GM23338 (cell line): ENCODE results near the gene ALKAL2. TPM values are rescaled to one million over a fixed set of nuclear protein-coding genes. Genes with fewer than 3 reads are reported as not detected.

Experiments used
- ATAC-seq: fragments of 200-7000 bp; cut with Tn5 transposase; 3 replicates; pipeline ENCODE4 v1.9.1; 2020
- DNase-seq: peaks from one replicate; pipeline ENCODE4 v3.0.0-alpha.2; 2015; ENCODE audit warnings: low spot score
- H2AFZ ChIP-seq: fragments of 200-600 bp; sonication (generic); 2 replicates; pipeline ENCODE4 v1.8.0; 2016; ENCODE audit warnings: antibody characterized with exemption, mild to moderate bottlenecking, moderate library complexity
- H3F3A ChIP-seq: fragments of 200-600 bp; sonication (generic); replicated peaks from 2 replicates; pipeline ENCODE4 v1.8.0; 2017; ENCODE audit warnings: antibody characterized with exemption, mixed run types, low read depth
- H3K27ac ChIP-seq: fragments of 200-600 bp; sonication (generic); 2 replicates; pipeline ENCODE4 v1.6.1; 2016; ENCODE audit warnings: low read depth
- H3K27me3 ChIP-seq: fragments of 200-600 bp; sonication (generic); 2 replicates; pipeline ENCODE4 v1.8.0; 2016; ENCODE audit warnings: mild to moderate bottlenecking, mixed run types, moderate library complexity; ENCODE audit not compliant: insufficient read depth
- H3K36me3 ChIP-seq: fragments of 200-600 bp; sonication (generic); 2 replicates; pipeline ENCODE4 v1.8.0; 2016; ENCODE audit warnings: mild to moderate bottlenecking; ENCODE audit not compliant: insufficient read depth
- H3K4me1 ChIP-seq: fragments of 200-600 bp; sonication (generic); 2 replicates; pipeline ENCODE4 v1.8.0; 2016; ENCODE audit warnings: mild to moderate bottlenecking, moderate library complexity; ENCODE audit not compliant: insufficient read depth
- H3K4me2 ChIP-seq: fragments of 200-600 bp; sonication (generic); 2 replicates; pipeline ENCODE4 v1.7.1; 2017; ENCODE audit warnings: mixed run types
- H3K4me3 ChIP-seq: fragments of 200-600 bp; sonication (generic); 2 replicates; pipeline ENCODE4 v1.6.1; 2016; ENCODE audit warnings: mixed run types
- H3K79me2 ChIP-seq: fragments of 200-600 bp; sonication (generic); replicated peaks from 2 replicates; pipeline ENCODE4 v1.8.0; 2017; ENCODE audit warnings: mild to moderate bottlenecking; ENCODE audit not compliant: insufficient read depth
- H3K9me2 ChIP-seq: fragments of 200-600 bp; sonication (generic); 2 replicates; pipeline ENCODE4 v1.8.0; 2017; ENCODE audit not compliant: insufficient read depth
- H4K20me1 ChIP-seq: fragments of 200-600 bp; sonication (generic); replicated peaks from 2 replicates; pipeline ENCODE4 v1.8.0; 2017; ENCODE audit warnings: mild to moderate bottlenecking; ENCODE audit not compliant: insufficient read depth
- H3K27ac Mint-ChIP-seq: 2 replicates; pipeline ENCODE4 v1.8.0; 2020; ENCODE audit warnings: inconsistent platforms, mild to moderate bottlenecking, moderate library complexity, mixed read lengths
- H3K27me3 Mint-ChIP-seq: 3 replicates; pipeline ENCODE4 v1.8.0; 2022; ENCODE audit warnings: low read depth, mild to moderate bottlenecking, moderate library complexity, mixed read lengths, inconsistent platforms; ENCODE audit not compliant: insufficient read depth, poor library complexity
- H3K36me3 Mint-ChIP-seq: 3 replicates; pipeline ENCODE4 v1.8.0; 2021; ENCODE audit warnings: low read depth, mild to moderate bottlenecking, inconsistent platforms, moderate library complexity, mixed read lengths
- H3K4me1 Mint-ChIP-seq: 3 replicates; pipeline ENCODE4 v1.8.0; 2020; ENCODE audit warnings: mild to moderate bottlenecking, inconsistent platforms, mixed read lengths
- H3K4me3 Mint-ChIP-seq: 3 replicates; pipeline ENCODE4 v1.8.0; 2021; ENCODE audit warnings: moderate library complexity, mild to moderate bottlenecking, inconsistent platforms, mixed read lengths
- H3K9me3 Mint-ChIP-seq: 3 replicates; pipeline ENCODE4 v1.8.0; 2020; ENCODE audit warnings: moderate library complexity, mild to moderate bottlenecking, inconsistent platforms, mixed read lengths
- CREB1 ChIP-seq: fragments of 250-450 bp; sonication (Bioruptor Pico); IDR thresholded peaks from 2 replicates; pipeline ENCODE4 v1.5.0; 2020; ENCODE audit warnings: low read depth, mild to moderate bottlenecking, moderate library complexity
- EZH2 ChIP-seq: fragments of 200-600 bp; sonication (generic); IDR thresholded peaks from one replicate; pipeline ENCODE4 v1.8.0; 2017; ENCODE audit warnings: antibody characterized with exemption, mild to moderate bottlenecking, low read depth; ENCODE audit not compliant: unreplicated experiment
- EZH2phosphoT487 ChIP-seq: fragments of 200-600 bp; sonication (generic); IDR thresholded peaks from one replicate; pipeline ENCODE4 v1.8.1; 2018; ENCODE audit warnings: antibody characterized with exemption; ENCODE audit not compliant: unreplicated experiment
- JUNB ChIP-seq: IDR thresholded peaks from one replicate; pipeline ENCODE4 v1.6.1; 2016; ENCODE audit warnings: antibody characterized with exemption; ENCODE audit not compliant: unreplicated experiment
- NANOG ChIP-seq: IDR thresholded peaks from 2 replicates; pipeline ENCODE4 v1.6.1; 2016; ENCODE audit warnings: antibody characterized with exemption, borderline replicate concordance
- POLR2AphosphoS5 ChIP-seq: IDR thresholded peaks from 2 replicates; pipeline ENCODE4 v1.6.1; 2016; ENCODE audit warnings: antibody characterized with exemption, low read depth
- STAT1 ChIP-seq: IDR thresholded peaks from one replicate; pipeline ENCODE4 v1.6.1; 2016; ENCODE audit warnings: antibody characterized with exemption; ENCODE audit not compliant: unreplicated experiment
- ZNF114 ChIP-seq: fragments of 250-450 bp; sonication (Bioruptor Pico); IDR thresholded peaks from 2 replicates; pipeline ENCODE4 v1.5.0; 2020; ENCODE audit warnings: mild to moderate bottlenecking, moderate library complexity
- ZNF331 ChIP-seq: fragments of 250-450 bp; sonication (Bioruptor Pico); IDR thresholded peaks from 2 replicates; pipeline ENCODE4 v1.5.0; 2020; ENCODE audit warnings: low read depth, mild to moderate bottlenecking, moderate library complexity
- polyA plus RNA-seq: library from polyadenylated mRNA; unstranded; fragments of >200 nt; fragmentation: Nextera tagmentation; extraction: Ambion mirVana; gene quantifications from 2 replicates; pipeline ENCODE4 v1.2.1, GENCODE V29; 2016
- total RNA-seq: library from RNA; depleted of rRNA; stranded (reverse); fragments of >200 nt; shearing (Covaris generic); gene quantifications from 2 replicates; pipeline ENCODE4 v1.2.3, GENCODE V29; 2014
- TF ChIP-seq, protein P1 (sequence below), 2 experiments: fragments of 200-600 bp in 1 of 2; sonication (generic) in 1 of 2; conservative IDR thresholded peaks; 2 replicates each; pipeline versions ENCODE4 v1.5.1 to v1.6.1; 2016 to 2017; ENCODE audit warnings: antibody characterized with exemption in 2 of 2, low read depth in 2 of 2, mild to moderate bottlenecking in 2 of 2, moderate library complexity in 1 of 2
- TF ChIP-seq, protein P2 (sequence below): fragments of 250-450 bp; sonication (Bioruptor Pico); IDR thresholded peaks from 2 replicates; pipeline ENCODE4 v1.5.0; 2020; ENCODE audit warnings: mild to moderate bottlenecking, moderate library complexity
- TF ChIP-seq, protein P3 (sequence below): IDR thresholded peaks from 2 replicates; pipeline ENCODE4 v1.6.1; 2016; ENCODE audit warnings: antibody characterized with exemption
- TF ChIP-seq, protein P4 (sequence below): IDR thresholded peaks from one replicate; pipeline ENCODE4 v1.6.1; 2018; ENCODE audit warnings: antibody characterized with exemption; ENCODE audit not compliant: unreplicated experiment

ALKAL2 gene
- total and polyA plus RNA-seq, 2 experiments from 2014 or later = 6.4 to 12.1 TPM

DNA sequence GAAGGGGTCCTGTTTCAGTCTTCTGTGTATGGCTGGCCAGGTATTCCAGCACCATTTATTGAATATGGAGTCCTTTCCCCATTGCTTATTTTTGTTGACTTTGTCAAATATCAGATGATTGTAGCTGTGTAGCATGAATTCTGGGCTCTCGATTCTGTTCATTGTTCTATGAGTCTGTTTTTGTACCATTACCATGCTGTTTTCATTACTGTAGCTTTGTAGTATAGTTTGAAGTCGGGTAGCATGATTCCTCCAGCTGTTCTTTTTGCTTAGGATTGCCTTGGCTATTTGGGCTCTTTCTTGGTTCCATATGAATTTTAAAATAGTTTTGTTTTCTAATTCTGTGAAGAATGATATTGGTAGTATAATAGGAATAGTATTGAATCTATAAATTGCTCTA, 30.0 kb downstream of the ALKAL2 start:
- Mint-ChIP-seq H3K36me3 (peaks cover 40% of the 10 kb centered on the region), H3K9me3 (peaks cover 27% of the 10 kb centered on the region), H3K4me1 (peaks cover 20% of the 10 kb centered on the region), H3K27ac (no peak overlapping the region), H3K27me3 (peaks cover 11% of the 10 kb centered on the region), H3K4me3 (no peak overlapping the region)
- Histone ChIP-seq H3K27ac (no peak overlapping the region), H3K4me1 (peaks cover 12% of the 10 kb centered on the region), H3K4me2 (no peak overlapping the region), H3K4me3 (no peak overlapping the region), H3K36me3 (peaks cover 11% of the 10 kb centered on the region), H2AFZ (no peak overlapping the region), H3F3A (no peaks in the 10 kb centered on the region), H3K9me2 (no peaks in the 10 kb centered on the region), H3K27me3 (peaks cover 3% of the 10 kb centered on the region), H4K20me1 (peaks cover 3% of the 10 kb centered on the region; the same call in 1 of the 2 replicates), H3K79me2 (peaks cover 43% of the 10 kb centered on the region)
- no peak for ATAC-seq
- TF ChIP-seq EZH2 = no peak
- TF ChIP-seq STAT1 = no peak
- TF ChIP-seq, protein P1, sequence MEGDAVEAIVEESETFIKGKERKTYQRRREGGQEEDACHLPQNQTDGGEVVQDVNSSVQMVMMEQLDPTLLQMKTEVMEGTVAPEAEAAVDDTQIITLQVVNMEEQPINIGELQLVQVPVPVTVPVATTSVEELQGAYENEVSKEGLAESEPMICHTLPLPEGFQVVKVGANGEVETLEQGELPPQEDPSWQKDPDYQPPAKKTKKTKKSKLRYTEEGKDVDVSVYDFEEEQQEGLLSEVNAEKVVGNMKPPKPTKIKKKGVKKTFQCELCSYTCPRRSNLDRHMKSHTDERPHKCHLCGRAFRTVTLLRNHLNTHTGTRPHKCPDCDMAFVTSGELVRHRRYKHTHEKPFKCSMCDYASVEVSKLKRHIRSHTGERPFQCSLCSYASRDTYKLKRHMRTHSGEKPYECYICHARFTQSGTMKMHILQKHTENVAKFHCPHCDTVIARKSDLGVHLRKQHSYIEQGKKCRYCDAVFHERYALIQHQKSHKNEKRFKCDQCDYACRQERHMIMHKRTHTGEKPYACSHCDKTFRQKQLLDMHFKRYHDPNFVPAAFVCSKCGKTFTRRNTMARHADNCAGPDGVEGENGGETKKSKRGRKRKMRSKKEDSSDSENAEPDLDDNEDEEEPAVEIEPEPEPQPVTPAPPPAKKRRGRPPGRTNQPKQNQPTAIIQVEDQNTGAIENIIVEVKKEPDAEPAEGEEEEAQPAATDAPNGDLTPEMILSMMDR (conservative IDR thresholded peaks at IDR 0.05; ENCODE audit: low read depth in 2 of 2) = no peak
- TF ChIP-seq JUNB = no peak
- TF ChIP-seq ZNF114 (CRISPR knock-in tag) = no peak
- TF ChIP-seq EZH2phosphoT487 = no peak
- no peak for TF ChIP-seq CREB1 (CRISPR knock-in tag)
- no peak for TF ChIP-seq ZNF331 (CRISPR knock-in tag)
- TF ChIP-seq, protein P2, sequence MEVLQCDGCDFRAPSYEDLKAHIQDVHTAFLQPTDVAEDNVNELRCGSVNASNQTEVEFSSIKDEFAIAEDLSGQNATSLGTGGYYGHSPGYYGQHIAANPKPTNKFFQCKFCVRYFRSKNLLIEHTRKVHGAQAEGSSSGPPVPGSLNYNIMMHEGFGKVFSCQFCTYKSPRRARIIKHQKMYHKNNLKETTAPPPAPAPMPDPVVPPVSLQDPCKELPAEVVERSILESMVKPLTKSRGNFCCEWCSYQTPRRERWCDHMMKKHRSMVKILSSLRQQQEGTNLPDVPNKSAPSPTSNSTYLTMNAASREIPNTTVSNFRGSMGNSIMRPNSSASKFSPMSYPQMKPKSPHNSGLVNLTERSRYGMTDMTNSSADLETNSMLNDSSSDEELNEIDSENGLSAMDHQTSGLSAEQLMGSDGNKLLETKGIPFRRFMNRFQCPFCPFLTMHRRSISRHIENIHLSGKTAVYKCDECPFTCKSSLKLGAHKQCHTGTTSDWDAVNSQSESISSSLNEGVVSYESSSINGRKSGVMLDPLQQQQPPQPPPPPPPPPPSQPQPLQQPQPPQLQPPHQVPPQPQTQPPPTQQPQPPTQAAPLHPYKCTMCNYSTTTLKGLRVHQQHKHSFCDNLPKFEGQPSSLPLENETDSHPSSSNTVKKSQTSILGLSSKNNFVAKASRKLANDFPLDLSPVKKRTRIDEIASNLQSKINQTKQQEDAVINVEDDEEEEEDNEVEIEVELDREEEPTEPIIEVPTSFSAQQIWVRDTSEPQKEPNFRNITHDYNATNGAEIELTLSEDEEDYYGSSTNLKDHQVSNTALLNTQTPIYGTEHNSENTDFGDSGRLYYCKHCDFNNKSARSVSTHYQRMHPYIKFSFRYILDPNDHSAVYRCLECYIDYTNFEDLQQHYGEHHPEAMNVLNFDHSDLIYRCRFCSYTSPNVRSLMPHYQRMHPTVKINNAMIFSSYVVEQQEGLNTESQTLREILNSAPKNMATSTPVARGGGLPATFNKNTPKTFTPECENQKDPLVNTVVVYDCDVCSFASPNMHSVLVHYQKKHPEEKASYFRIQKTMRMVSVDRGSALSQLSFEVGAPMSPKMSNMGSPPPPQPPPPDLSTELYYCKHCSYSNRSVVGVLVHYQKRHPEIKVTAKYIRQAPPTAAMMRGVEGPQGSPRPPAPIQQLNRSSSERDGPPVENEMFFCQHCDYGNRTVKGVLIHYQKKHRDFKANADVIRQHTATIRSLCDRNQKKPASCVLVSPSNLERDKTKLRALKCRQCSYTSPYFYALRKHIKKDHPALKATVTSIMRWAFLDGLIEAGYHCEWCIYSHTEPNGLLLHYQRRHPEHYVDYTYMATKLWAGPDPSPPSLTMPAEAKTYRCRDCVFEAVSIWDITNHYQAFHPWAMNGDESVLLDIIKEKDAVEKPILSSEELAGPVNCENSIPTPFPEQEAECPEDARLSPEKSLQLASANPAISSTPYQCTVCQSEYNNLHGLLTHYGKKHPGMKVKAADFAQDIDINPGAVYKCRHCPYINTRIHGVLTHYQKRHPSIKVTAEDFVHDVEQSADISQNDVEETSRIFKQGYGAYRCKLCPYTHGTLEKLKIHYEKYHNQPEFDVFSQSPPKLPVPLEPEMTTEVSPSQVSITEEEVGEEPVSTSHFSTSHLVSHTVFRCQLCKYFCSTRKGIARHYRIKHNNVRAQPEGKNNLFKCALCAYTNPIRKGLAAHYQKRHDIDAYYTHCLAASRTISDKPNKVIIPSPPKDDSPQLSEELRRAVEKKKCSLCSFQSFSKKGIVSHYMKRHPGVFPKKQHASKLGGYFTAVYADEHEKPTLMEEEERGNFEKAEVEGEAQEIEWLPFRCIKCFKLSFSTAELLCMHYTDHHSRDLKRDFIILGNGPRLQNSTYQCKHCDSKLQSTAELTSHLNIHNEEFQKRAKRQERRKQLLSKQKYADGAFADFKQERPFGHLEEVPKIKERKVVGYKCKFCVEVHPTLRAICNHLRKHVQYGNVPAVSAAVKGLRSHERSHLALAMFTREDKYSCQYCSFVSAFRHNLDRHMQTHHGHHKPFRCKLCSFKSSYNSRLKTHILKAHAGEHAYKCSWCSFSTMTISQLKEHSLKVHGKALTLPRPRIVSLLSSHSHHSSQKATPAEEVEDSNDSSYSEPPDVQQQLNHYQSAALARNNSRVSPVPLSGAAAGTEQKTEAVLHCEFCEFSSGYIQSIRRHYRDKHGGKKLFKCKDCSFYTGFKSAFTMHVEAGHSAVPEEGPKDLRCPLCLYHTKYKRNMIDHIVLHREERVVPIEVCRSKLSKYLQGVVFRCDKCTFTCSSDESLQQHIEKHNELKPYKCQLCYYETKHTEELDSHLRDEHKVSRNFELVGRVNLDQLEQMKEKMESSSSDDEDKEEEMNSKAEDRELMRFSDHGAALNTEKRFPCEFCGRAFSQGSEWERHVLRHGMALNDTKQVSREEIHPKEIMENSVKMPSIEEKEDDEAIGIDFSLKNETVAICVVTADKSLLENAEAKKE (CRISPR knock-in tag) = no peak
- TF ChIP-seq, protein P3, sequence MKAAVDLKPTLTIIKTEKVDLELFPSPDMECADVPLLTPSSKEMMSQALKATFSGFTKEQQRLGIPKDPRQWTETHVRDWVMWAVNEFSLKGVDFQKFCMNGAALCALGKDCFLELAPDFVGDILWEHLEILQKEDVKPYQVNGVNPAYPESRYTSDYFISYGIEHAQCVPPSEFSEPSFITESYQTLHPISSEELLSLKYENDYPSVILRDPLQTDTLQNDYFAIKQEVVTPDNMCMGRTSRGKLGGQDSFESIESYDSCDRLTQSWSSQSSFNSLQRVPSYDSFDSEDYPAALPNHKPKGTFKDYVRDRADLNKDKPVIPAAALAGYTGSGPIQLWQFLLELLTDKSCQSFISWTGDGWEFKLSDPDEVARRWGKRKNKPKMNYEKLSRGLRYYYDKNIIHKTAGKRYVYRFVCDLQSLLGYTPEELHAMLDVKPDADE = no peak
- no peak for TF ChIP-seq NANOG
- TF ChIP-seq, protein P4, sequence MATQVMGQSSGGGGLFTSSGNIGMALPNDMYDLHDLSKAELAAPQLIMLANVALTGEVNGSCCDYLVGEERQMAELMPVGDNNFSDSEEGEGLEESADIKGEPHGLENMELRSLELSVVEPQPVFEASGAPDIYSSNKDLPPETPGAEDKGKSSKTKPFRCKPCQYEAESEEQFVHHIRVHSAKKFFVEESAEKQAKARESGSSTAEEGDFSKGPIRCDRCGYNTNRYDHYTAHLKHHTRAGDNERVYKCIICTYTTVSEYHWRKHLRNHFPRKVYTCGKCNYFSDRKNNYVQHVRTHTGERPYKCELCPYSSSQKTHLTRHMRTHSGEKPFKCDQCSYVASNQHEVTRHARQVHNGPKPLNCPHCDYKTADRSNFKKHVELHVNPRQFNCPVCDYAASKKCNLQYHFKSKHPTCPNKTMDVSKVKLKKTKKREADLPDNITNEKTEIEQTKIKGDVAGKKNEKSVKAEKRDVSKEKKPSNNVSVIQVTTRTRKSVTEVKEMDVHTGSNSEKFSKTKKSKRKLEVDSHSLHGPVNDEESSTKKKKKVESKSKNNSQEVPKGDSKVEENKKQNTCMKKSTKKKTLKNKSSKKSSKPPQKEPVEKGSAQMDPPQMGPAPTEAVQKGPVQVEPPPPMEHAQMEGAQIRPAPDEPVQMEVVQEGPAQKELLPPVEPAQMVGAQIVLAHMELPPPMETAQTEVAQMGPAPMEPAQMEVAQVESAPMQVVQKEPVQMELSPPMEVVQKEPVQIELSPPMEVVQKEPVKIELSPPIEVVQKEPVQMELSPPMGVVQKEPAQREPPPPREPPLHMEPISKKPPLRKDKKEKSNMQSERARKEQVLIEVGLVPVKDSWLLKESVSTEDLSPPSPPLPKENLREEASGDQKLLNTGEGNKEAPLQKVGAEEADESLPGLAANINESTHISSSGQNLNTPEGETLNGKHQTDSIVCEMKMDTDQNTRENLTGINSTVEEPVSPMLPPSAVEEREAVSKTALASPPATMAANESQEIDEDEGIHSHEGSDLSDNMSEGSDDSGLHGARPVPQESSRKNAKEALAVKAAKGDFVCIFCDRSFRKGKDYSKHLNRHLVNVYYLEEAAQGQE = no peak
- TF ChIP-seq POLR2AphosphoS5 = no peak
- DNase-seq = no peak
